Stimulated activated CD8-positive, alpha-beta memory T cell treated with anti-CD3 and anti-CD28 coated beads, Interleukin-4, amount 100 ng/mL, for 24 hours (primary cell): ENCODE measurements around the gene SPINK7.

ENCODE experiments used
- DNase-seq: peaks from one replicate; pipeline ENCODE4 v3.0.0-alpha.2; 2020; ENCODE audit warnings: low read depth

Gene SPINK7

GRCh38 chr5:148343603-148344487 lies 31.6 kb downstream of the SPINK7 start:
- DNase-seq = no peak

DNA sequence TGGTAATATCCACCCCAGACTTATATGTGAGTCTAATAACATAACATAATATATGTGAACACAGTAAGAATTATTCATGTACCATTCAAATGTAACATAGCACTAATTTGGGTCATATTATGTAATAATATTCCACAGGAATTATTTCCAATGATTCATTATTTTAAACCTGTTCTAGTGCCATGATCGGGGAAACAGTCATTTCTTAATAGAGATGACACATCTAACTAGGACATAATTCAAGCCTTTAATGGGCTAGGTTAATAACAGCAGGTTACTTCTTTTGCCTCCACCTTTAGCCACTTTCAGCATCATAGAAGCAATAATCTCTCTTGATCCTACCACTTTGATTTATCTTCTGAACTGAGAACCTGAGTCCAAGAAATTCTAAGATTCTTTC lies 35.5 kb downstream of the SPINK7 start:
- no peak for DNase-seq

DNA sequence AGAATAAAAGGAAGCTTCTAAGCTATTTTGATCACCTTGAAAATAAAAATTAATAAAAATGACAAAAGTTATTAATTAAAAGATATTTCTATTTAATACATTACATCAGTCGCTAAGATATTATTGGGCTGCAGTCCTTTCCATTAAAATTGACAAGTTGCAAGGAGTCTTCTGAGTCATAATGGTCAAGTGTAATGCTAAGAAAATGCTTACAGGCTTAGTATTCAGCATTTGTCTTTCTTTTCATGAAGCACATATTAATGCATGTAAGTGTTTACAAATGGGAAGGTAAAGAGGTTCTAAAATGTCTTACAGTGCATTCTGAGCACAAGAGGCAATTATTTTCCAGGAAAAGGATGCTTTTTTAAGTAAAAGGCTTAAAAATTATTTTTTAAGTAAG lies 40.5 kb downstream of the SPINK7 start:
- no peak for DNase-seq

DNA sequence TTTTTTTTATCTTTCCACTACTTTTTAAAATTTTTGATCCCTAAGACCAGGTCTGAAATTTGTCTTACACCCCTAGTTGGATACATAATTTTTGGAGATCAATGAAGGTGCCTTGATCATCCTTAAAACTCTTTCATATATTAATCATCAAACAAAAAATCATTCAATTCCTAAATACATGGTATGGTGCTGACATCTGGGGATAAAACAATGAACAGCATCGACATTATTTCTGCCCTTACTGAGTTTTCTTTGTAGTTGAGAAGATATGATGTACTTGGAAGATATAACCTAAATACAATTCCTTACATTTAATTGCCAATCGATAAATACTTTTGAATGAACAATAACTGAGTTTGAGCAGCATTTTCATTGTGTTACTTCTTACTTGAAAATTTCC lies 41.4 kb downstream of the SPINK7 start:
- no peak for DNase-seq

DNA sequence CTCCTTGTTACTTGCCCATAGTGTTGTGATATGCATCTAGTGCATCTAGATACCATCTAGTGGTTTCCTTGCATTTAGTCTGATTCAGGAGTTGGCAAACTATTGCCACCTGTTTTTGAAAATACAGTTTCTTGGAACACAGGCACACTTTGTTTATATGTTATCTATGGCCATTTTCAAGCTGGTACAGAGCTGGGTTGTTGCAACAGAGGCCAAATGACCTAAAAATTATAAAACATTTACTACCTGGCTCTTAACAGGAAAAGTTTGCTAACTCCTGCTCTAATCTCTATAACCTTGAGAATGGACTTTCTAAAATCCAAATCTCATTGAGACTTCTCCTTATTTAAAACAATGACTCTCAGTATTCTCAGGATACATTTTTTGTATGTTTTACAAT lies 52.1 kb downstream of the SPINK7 start:
- no peak for DNase-seq
